Sigmoid colon (tissue), 4 donors: ENCODE measurements around the gene TMEM95.

Experiments used
- CTCF ChIP-seq, 4 experiments: fragments of 450-650 bp in 3 of 4; fragments of 200-600 bp in 1 of 4; IDR thresholded peaks; one replicate each; pipeline ENCODE4 v1.5.1; 2016 to 2019; ENCODE audit warnings: antibody characterized with exemption in 4 of 4, mild to moderate bottlenecking in 3 of 4, moderate library complexity in 2 of 4
- EP300 ChIP-seq, 4 donors: sonication (generic); formaldehyde crosslinking; IDR thresholded peaks; one replicate each; pipeline ENCODE4 v1.6.1; 2017; ENCODE audit warnings: antibody characterized with exemption in 4 of 4

GRCh38 chr17:7383371-7383741, 28.4 kb downstream of the TMEM95 start:
- TF ChIP-seq CTCF (IDR thresholded peaks at IDR 0.05): no peak
- no peak for TF ChIP-seq EP300 (IDR thresholded peaks at IDR 0.05)
